H9 (cell line): Measurements from ENCODE around the gene RNF149. TPM values are rescaled to one million over a fixed set of nuclear protein-coding genes. Genes with fewer than 3 reads are reported as not detected.
"Not testable (repeated sequence)": the region's sequence is repeated elsewhere in the genome, so short reads cannot be mapped to it uniquely, and the experiment has no call there.

Experiments used
- DNase-seq: peaks from one replicate; pipeline ENCODE4 v3.0.0-alpha.2; 2017
- H2AFZ ChIP-seq: one replicate; pipeline ENCODE4 v1.6.1; 2013; ENCODE audit warnings: mild to moderate bottlenecking, low read length, control low read depth, moderate library complexity
- H2AK5ac ChIP-seq: 2 replicates; pipeline ENCODE4 v1.6.1; 2013; ENCODE audit warnings: low read length, control low read depth, mixed read lengths; ENCODE audit not compliant: insufficient read length
- H2BK120ac ChIP-seq: one replicate; pipeline ENCODE4 v1.6.1; 2013; ENCODE audit warnings: low read depth, mild to moderate bottlenecking, low read length, control low read depth, inconsistent platforms; ENCODE audit not compliant: poor library complexity, severe bottlenecking
- H2BK12ac ChIP-seq: 2 replicates; pipeline ENCODE4 v1.6.1; 2013; ENCODE audit warnings: low read length, control low read depth, mixed read lengths, low read depth; ENCODE audit not compliant: insufficient read length
- H2BK15ac ChIP-seq: 2 replicates; pipeline ENCODE4 v1.6.1; 2013; ENCODE audit warnings: low read depth, low read length, control low read depth
- H2BK20ac ChIP-seq: one replicate; pipeline ENCODE4 v1.6.1; 2013; ENCODE audit warnings: low read depth, mild to moderate bottlenecking, low read length, control low read depth, inconsistent platforms; ENCODE audit not compliant: poor library complexity, severe bottlenecking
- H2BK5ac ChIP-seq: 2 replicates; pipeline ENCODE4 v1.6.1; 2013; ENCODE audit warnings: low read length, control low read depth, mixed read lengths; ENCODE audit not compliant: insufficient read length
- H3K14ac ChIP-seq: 2 replicates; pipeline ENCODE4 v1.6.1; 2013; ENCODE audit warnings: low read length, control low read depth; ENCODE audit not compliant: insufficient read depth
- H3K18ac ChIP-seq: 2 replicates; pipeline ENCODE4 v1.6.1; 2013; ENCODE audit warnings: low read depth, mild to moderate bottlenecking, mixed read lengths, low read length, control low read depth; ENCODE audit not compliant: insufficient read length
- H3K23ac ChIP-seq: 2 replicates; pipeline ENCODE4 v1.6.1; 2013; ENCODE audit warnings: low read length, control low read depth, mixed read lengths, low read depth; ENCODE audit not compliant: insufficient read length
- H3K23me2 ChIP-seq: 2 replicates; pipeline ENCODE4 v1.6.1; 2013; ENCODE audit warnings: low read depth, mild to moderate bottlenecking, mixed read lengths, low read length, control low read depth; ENCODE audit not compliant: insufficient read length, poor library complexity, severe bottlenecking
- H3K27ac ChIP-seq: 2 replicates; pipeline ENCODE4 v1.5.1; 2013; ENCODE audit warnings: low read length, control low read depth, mixed read lengths, low read depth; ENCODE audit not compliant: insufficient read length
- H3K27me3 ChIP-seq: 2 replicates; pipeline ENCODE4 v1.6.1; 2013; ENCODE audit warnings: low read length, control low read depth, inconsistent platforms; ENCODE audit not compliant: insufficient read depth
- H3K4ac ChIP-seq: 2 replicates; pipeline ENCODE4 v1.6.1; 2013; ENCODE audit warnings: low read depth, mild to moderate bottlenecking, control low read depth, inconsistent platforms, low read length, moderate library complexity
- H3K4me1 ChIP-seq: 2 replicates; pipeline ENCODE4 v1.6.1; 2013; ENCODE audit warnings: low read length, control low read depth, inconsistent platforms; ENCODE audit not compliant: insufficient read depth
- H3K4me2 ChIP-seq: 2 replicates; pipeline ENCODE4 v1.6.1; 2013; ENCODE audit warnings: low read length, control low read depth, mixed read lengths; ENCODE audit not compliant: insufficient read length, insufficient read depth
- H3K56ac ChIP-seq: 2 replicates; pipeline ENCODE4 v1.6.1; 2013; ENCODE audit warnings: low read depth, mild to moderate bottlenecking, mixed read lengths, low read length, control low read depth; ENCODE audit not compliant: insufficient read length
- H3K79me1 ChIP-seq: 2 replicates; pipeline ENCODE4 v1.6.1; 2013; ENCODE audit warnings: low read depth, mild to moderate bottlenecking, moderate library complexity, low read length, control low read depth, inconsistent platforms; ENCODE audit not compliant: insufficient read depth, poor library complexity, severe bottlenecking
- H3K79me2 ChIP-seq: 2 replicates; pipeline ENCODE4 v1.6.1; 2013; ENCODE audit warnings: low read length, control low read depth, inconsistent platforms; ENCODE audit not compliant: insufficient read depth
- H3K9ac ChIP-seq: 2 replicates; pipeline ENCODE4 v1.6.1; 2013; ENCODE audit warnings: low read length, control low read depth, mixed read lengths; ENCODE audit not compliant: insufficient read length; ENCODE audit errors: extremely low read depth
- H3K9me3 ChIP-seq: one replicate; pipeline ENCODE4 v1.6.1; 2013; ENCODE audit warnings: low read depth, low read length, inconsistent platforms; ENCODE audit not compliant: control insufficient read depth
- H3T11ph ChIP-seq: one replicate; pipeline ENCODE4 v1.6.1; 2013; ENCODE audit warnings: mild to moderate bottlenecking, low read length, control low read depth, inconsistent platforms
- H4K20me1 ChIP-seq: one replicate; pipeline ENCODE4 v1.6.1; 2013; ENCODE audit not compliant: control insufficient read depth, insufficient read length, insufficient read depth
- H4K5ac ChIP-seq: 2 replicates; pipeline ENCODE4 v1.6.1; 2013; ENCODE audit warnings: low read depth, mild to moderate bottlenecking, mixed read lengths, low read length, control low read depth; ENCODE audit not compliant: insufficient read length
- H4K8ac ChIP-seq: replicated peaks from 2 replicates; pipeline ENCODE4 v1.6.1; 2013; ENCODE audit warnings: low read length, control low read depth, mixed read lengths, low read depth; ENCODE audit not compliant: insufficient read length
- H4K91ac ChIP-seq: 2 replicates; pipeline ENCODE4 v1.6.1; 2013; ENCODE audit warnings: low read depth, mild to moderate bottlenecking, moderate library complexity, mixed read lengths, low read length, control low read depth; ENCODE audit not compliant: insufficient read length
- H3K27ac Mint-ChIP-seq, 3 experiments: 2 replicates in 2 of 3; 3 replicates in 1 of 3; pipeline ENCODE4 v1.8.0; 2020 to 2021; ENCODE audit warnings: mixed read lengths in 3 of 3, mild to moderate bottlenecking in 1 of 3, moderate library complexity in 1 of 3
- H3K27me3 Mint-ChIP-seq: 2 replicates; pipeline ENCODE4 v1.8.0; 2021; ENCODE audit warnings: low read depth, mild to moderate bottlenecking, moderate library complexity, mixed read lengths
- H3K36me3 Mint-ChIP-seq, 3 experiments: 2 replicates in 2 of 3; 3 replicates in 1 of 3; pipeline ENCODE4 v1.8.0; 2020 to 2021; ENCODE audit warnings: low read depth in 3 of 3, mixed read lengths in 3 of 3; ENCODE audit not compliant: insufficient read depth in 1 of 3
- H3K4me1 Mint-ChIP-seq, 2 experiments: 2 replicates each; pipeline ENCODE4 v1.8.0; 2020; ENCODE audit warnings: mixed read lengths in 2 of 2
- H3K4me3 Mint-ChIP-seq, 2 experiments: 2 replicates in 1 of 2; 3 replicates in 1 of 2; pipeline ENCODE4 v1.8.0; 2020 to 2021; ENCODE audit warnings: mild to moderate bottlenecking in 2 of 2, mixed read lengths in 2 of 2, moderate library complexity in 1 of 2
- H3K9me3 Mint-ChIP-seq, 2 experiments: 2 replicates in 1 of 2; 3 replicates in 1 of 2; pipeline ENCODE4 v1.8.0; 2020; ENCODE audit warnings: mild to moderate bottlenecking in 2 of 2, mixed read lengths in 2 of 2, moderate library complexity in 1 of 2
- WGBS: extraction: QIAGEN DNeasy Blood & Tissue Kit; methylation state at CpG from one replicate; pipeline ENCODE4 v1.1.7; 2013; ENCODE audit warnings: missing lambda C conversion rate, low lambda C conversion rate, mixed read lengths; ENCODE audit not compliant: insufficient read length; ENCODE audit errors: extremely low coverage; 5-methylcytosine and 5-hydroxymethylcytosine counted together
- total RNA-seq: library from RNA; stranded (reverse); gene quantifications from 2 replicates; pipeline ENCODE4 v1.2.1, GENCODE V29; 2021

The RNF149 gene
- total RNA-seq, 1 experiment from 2014 or later, result 18.0 TPM

DNA sequence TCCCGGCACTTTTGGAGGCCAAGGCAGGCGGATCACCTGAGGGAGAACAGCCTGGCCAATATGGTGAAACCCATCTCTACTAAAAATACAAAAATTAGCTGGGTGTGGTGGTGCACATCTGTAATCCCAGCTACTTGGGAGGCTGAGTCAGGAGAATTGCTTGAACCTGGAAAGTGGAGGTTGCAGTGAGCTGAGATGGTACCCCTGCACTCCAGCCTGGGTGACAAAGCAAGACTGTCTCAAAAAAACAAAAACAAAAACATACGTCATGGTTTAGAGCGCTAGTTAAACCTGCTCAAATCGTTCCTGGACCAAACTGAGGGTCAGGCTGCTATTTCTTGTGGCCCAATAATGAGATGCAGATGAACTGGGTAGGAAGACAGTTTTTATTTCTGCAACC lies 63.0 kb downstream of the RNF149 start:
- H3K4me3 Mint-ChIP-seq, H4K5ac ChIP-seq, H4K8ac ChIP-seq, H3K9me3 Mint-ChIP-seq, H3K14ac ChIP-seq, H2BK12ac ChIP-seq, H3K56ac ChIP-seq, H2AK5ac ChIP-seq, H4K91ac ChIP-seq, H3K4me1 ChIP-seq, H3K27ac Mint-ChIP-seq, H3K79me1 ChIP-seq, H3K27me3 Mint-ChIP-seq, H3K27ac ChIP-seq, H3K18ac ChIP-seq, H3K4me2 ChIP-seq, H2BK5ac ChIP-seq, H3K9ac ChIP-seq, H4K20me1 ChIP-seq, H2BK120ac ChIP-seq, DNase-seq, H3T11ph ChIP-seq, H3K23ac ChIP-seq, H3K23me2 ChIP-seq, H2BK15ac ChIP-seq, H3K9me3 ChIP-seq, H3K27me3 ChIP-seq, H3K79me2 ChIP-seq, H2BK20ac ChIP-seq, H3K36me3 Mint-ChIP-seq, H3K4ac ChIP-seq, H2AFZ ChIP-seq: not testable (repeated sequence)
- no CpG with 5 or more reads among the region's 5 CpGs for WGBS
- peaks cover 13 to 24% of the 10 kb centered on the region in 2 experiments for H3K4me1 Mint-ChIP-seq

DNA sequence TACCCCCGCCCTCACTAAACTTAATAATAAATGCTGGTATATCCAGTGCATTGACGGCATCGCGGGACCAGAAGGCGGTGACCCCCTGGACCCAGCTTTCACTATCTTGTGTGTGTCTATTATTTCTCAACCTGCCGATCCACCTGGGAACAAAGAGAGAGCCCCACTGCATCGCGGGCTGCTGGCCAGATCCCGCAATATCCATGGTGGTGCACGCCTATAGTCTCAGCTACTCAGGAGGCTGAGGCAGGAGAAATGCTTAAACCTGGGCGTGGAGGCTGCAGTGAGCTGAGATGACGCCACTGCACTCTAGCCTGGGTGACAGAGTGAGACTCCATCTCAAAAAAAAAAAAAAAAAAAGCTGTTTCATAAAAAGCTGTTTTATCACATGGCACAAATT lies 63.6 kb downstream of the RNF149 start:
- H3K27ac ChIP-seq, H3K23me2 ChIP-seq, H3K23ac ChIP-seq, H3K18ac ChIP-seq, H3K4me3 Mint-ChIP-seq, H4K91ac ChIP-seq, H2BK120ac ChIP-seq, H4K8ac ChIP-seq, H2AK5ac ChIP-seq, H3K79me2 ChIP-seq, H3K9me3 ChIP-seq, H4K20me1 ChIP-seq, H2AFZ ChIP-seq, H2BK5ac ChIP-seq, H3K9me3 Mint-ChIP-seq, H3K14ac ChIP-seq, H3K4me1 ChIP-seq, H3K36me3 Mint-ChIP-seq, H3K27ac Mint-ChIP-seq, DNase-seq, H2BK20ac ChIP-seq, H3K4me2 ChIP-seq, H3T11ph ChIP-seq, H3K9ac ChIP-seq, H3K27me3 ChIP-seq, H2BK15ac ChIP-seq, H2BK12ac ChIP-seq, H3K27me3 Mint-ChIP-seq, H3K56ac ChIP-seq, H3K79me1 ChIP-seq, H4K5ac ChIP-seq, H3K4ac ChIP-seq: not testable (repeated sequence)
- WGBS, result no CpG with 5 or more reads among the region's 12 CpGs
- H3K4me1 Mint-ChIP-seq, result peaks cover 12 to 27% of the 10 kb centered on the region in 2 experiments
